GM13977 (cell line): Measurements from ENCODE around the gene TMEM106C.

Source experiments
- DNase-seq: peaks from one replicate; pipeline ENCODE4 v3.0.0; 2012; ENCODE audit warnings: low spot score
- in situ Hi-C: fragments of 300-500 bp; cut with MboI; formaldehyde crosslinking; loops from one replicate; pipeline ENCODE4 v1.12.0; 2022; ENCODE audit warnings: low sequenced_read_pairs, low pct_unique_long_range_greater_than_20kb, mixed read lengths, inconsistent platforms; ENCODE audit not compliant: unreplicated experiment
- TF ChIP-seq, protein P1 (sequence below): IDR thresholded peaks from 2 replicates; pipeline ENCODE4 v1.5.1; 2012; ENCODE audit warnings: mild to moderate bottlenecking, control low read depth; ENCODE audit not compliant: insufficient read depth; ENCODE audit errors: extremely low read depth, missing control alignments

TMEM106C gene

DNA sequence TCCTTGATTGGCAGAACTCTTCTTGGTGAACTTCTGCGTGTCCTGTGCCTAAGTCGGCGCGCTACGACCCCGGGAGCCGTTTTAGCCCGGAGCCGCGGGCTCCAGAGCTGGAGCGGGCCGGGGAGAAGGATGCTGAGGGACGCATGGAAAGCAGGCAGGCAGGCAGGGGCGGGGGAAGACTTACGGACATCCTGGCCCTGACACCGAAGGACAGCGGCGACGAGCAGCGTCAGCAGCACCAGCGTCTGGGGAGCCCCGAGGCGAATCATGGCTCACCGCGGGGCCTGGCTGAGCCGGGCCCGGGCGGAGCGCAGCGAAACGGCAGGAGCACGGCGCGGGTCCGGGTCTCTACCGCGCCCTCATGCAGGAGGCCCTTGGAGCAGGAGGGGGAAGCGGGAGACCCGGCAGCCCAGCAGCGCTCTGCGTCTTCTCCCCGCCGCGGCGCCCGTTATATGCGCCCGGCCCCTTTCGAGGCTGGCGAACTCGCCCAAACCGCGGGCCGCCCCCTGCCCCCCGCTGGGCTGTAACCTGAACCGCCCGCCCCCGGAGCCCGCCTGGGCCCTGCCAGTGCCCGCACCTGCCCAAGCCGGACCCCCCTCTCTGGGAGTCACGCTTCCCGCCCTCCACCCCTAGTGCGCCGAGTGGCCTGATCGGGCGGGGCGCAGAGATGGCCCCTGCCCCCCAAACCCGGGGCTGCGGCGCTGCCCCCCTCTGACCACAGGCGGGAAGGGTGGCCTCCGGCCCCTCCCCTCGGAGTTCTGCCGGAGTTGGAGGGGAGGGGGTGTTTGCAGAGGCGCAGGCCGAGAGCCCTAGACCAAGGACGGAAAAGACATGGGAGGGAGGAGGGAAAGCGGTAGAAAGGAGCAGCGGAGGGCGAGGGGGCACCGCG is 40.9 kb downstream of the TMEM106C start, which contains the start of gene COL2A1:
Gene COL2A1, minus strand, starts transcription at position 424 of the 889 bp plus-strand sequence. Its CDS starts 155 bp downstream, at position 269.
- peak; percentile 53 for DNase-seq
- TF ChIP-seq, protein P1, sequence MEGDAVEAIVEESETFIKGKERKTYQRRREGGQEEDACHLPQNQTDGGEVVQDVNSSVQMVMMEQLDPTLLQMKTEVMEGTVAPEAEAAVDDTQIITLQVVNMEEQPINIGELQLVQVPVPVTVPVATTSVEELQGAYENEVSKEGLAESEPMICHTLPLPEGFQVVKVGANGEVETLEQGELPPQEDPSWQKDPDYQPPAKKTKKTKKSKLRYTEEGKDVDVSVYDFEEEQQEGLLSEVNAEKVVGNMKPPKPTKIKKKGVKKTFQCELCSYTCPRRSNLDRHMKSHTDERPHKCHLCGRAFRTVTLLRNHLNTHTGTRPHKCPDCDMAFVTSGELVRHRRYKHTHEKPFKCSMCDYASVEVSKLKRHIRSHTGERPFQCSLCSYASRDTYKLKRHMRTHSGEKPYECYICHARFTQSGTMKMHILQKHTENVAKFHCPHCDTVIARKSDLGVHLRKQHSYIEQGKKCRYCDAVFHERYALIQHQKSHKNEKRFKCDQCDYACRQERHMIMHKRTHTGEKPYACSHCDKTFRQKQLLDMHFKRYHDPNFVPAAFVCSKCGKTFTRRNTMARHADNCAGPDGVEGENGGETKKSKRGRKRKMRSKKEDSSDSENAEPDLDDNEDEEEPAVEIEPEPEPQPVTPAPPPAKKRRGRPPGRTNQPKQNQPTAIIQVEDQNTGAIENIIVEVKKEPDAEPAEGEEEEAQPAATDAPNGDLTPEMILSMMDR, result no peak
- in situ Hi-C loops, result no loop called here

DNA sequence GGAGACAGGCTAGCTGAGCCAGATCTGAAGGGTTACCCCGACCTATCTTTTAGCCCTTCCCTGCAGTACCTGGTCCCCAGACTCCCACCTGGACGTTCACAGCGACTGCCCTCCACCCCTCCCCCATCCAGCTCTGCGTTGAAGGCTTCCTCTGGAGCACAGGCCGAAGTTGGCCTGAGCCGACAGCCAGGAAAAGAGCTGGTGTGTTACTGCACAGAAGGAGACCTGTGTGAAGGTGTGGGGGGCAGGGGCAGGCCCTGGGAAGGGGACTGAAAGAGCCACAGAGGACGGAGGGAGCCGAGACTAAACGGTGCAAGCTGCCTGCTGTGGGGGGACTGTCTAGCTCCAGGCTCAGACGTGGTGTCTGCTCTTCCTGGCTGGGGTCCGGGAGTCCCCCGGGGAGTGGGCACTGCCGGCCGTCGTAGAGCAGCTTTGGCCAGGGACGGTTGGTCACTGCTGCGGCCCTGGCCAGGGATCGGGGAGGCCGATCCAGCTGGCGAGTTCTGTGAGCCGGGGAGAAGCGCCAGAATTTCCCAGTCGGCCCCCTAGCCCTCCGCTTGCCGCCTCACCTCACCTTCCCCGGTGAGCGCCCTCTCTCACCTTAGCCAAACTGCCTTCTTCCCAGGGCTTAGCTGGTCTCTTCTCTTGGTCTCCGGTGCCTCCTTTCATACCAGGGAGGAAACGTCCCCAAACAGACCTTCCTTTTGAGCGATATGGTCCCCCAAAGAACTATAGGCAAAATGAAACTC is 41.8 kb downstream of the TMEM106C start:
- in situ Hi-C loops, result no loop called here
- TF ChIP-seq, protein P1, result no peak
- DNase-seq, result no peak

DNA sequence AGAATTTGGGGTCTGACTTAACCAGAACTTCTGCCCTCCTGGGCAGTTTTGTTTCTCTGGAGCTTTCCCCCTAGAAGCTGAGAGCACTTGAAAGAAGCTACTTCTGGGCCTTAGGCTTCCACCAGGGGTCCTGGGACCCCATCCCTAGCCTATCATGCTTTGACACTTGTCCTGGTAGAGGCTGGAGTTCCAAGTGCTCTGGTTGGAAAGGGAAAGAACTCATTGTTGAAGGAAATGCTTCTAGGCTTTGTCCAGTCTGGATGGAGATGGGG is 42.3 kb downstream of the TMEM106C start:
- in situ Hi-C loops, result no loop called here
- TF ChIP-seq, protein P1, result no peak

DNA sequence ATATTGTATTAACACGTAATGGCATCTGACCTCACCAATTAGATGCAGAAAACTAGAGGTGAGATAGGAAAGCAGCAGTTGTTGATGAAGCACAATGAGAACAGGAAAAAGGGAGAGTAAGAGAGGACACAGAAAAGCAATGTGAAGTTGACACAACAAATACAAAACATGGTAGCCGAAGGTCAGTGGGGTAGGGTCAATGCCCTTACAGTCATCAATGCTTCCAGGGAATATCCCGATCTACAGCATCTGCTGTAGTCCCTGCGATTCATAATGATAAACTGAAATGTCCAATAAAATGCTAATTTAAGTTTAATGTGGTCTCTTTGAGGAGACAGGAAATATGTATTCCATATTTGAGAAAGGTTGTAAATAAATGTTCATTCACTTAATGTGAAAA is 43.8 kb downstream of the TMEM106C start:
- in situ Hi-C loops, result no loop called here
- TF ChIP-seq, protein P1, result no peak
- no peak for DNase-seq

More for the DNA sequence above, 42.3 kb downstream of the TMEM106C start:
- no peak for DNase-seq

DNA sequence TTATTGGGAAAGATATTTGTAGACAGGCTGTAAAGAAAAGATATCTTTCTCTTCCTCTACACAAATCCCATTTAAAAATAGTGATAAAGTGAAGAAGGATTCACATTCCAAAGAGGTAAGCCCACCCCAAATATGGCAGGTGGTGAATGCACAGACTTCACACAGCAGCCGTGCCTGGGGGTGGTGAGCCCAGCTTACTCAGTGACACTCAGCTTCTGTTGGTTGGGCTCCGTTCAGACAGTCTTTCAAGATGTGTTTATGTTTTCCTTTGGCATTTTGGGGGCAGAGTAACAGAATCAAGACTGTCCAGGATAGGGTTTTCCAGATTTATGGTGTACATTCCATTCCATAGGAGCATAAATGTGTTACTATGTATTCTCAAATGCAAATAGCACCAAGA is 45.0 kb downstream of the TMEM106C start:
- DNase-seq, result no peak
- in situ Hi-C loops, result no loop called here
- TF ChIP-seq, protein P1, result no peak

DNA sequence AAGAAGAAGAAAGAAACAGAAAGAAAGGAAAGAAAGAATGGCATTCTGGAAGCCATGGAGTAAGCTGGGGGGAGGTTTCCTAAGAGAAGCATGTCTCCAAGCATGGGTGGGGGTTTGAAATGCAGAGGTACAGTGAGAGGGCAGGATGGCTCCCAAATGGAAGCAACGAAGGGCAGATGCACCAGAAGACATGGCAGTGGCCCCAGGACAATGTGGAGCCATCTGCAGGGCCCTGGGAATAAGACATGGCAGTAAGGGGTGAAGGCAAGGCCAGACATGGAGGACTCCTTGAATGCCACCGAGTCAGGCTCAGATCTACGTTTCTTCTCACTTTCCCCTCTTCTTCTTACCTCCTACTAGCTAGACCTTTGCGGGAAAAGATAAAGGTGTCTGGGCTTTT is 45.6 kb downstream of the TMEM106C start:
- in situ Hi-C loops, result no loop called here
- TF ChIP-seq, protein P1, result no peak
- DNase-seq, result no peak
